ENCODE results near the gene MCC.
A peak's percentile ranks its signal among the peaks of the same experiment; 100 is the strongest.

Gene MCC

DNA sequence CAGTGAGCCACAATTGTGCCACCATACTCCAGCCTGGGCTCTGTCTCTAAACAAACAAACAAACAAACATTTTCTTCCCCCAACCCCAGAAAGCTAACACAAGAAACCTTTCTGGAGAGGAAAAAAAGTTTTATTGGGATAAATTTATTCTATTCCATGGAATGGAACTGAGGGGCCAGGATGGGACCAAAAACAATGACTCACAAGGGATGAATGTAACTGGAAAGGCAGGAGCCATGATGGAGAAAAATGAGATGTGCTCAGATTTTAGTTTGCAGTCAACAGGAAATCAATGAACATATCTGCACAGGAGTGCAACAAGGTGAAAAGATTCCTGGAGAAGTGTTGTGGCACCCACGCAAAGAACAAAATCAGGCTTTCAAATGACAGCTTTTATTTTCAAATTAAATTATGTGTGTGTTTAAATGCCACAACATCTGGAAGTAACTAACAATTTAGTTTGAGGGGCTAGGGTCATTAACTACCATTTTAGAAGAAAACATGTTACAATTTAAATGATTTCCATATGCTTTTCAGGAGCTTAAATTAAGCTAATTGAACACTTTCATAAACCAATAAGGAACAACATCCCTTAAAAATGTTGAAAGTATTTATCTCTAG is 262.0 kb downstream of the MCC start:
- CTCF ChIA-PET: no interaction called here
- Histone ChIP-seq H3K36me3 (ENCODE audit: control insufficient read depth in 2 of 2, insufficient read depth in 1 of 2, low read length in 2 of 2) (no peaks in the 10 kb centered on the region), H3K9me3 (ENCODE audit: control insufficient read depth, insufficient read depth, low read depth, low read length) (no peaks in the 10 kb centered on the region), H3K4me1 (ENCODE audit: control insufficient read depth, insufficient read depth, low read length) (peaks cover 6% of the 10 kb centered on the region), H3K4me3 (ENCODE audit: low read depth, low read length) (no peak overlapping the region), H3K27ac (ENCODE audit: extremely low read depth, low read depth, low read length) (no peak overlapping the region)
- no peak for TF ChIP-seq IKZF3 (tag by site-specific recombination; IDR thresholded peaks at IDR 0.05)
- no peak for TF ChIP-seq MEIS1 (CRISPR knock-in tag; IDR thresholded peaks at IDR 0.05; ENCODE audit: borderline replicate concordance)
- no peak for TF ChIP-seq MZF1 (tag by site-specific recombination; IDR thresholded peaks at IDR 0.05; ENCODE audit: borderline replicate concordance)
- no peak for TF ChIP-seq ZNF785 (tag by site-specific recombination; IDR thresholded peaks at IDR 0.05)
- no peak for TF ChIP-seq TRIM28 (IDR thresholded peaks at IDR 0.05; ENCODE audit: borderline replicate concordance, low read length)
- TF ChIP-seq, protein P1, sequence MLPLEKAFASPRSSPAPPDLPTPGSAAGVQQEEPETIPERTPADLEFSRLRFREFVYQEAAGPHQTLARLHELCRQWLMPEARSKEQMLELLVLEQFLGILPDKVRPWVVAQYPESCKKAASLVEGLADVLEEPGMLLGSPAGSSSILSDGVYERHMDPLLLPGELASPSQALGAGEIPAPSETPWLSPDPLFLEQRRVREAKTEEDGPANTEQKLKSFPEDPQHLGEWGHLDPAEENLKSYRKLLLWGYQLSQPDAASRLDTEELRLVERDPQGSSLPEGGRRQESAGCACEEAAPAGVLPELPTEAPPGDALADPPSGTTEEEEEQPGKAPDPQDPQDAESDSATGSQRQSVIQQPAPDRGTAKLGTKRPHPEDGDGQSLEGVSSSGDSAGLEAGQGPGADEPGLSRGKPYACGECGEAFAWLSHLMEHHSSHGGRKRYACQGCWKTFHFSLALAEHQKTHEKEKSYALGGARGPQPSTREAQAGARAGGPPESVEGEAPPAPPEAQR (tag by site-specific recombination; IDR thresholded peaks at IDR 0.05): no peak
- TF ChIP-seq ZNF621 (tag by site-specific recombination; IDR thresholded peaks at IDR 0.05): no peak
- no peak for TF ChIP-seq HOXC10 (CRISPR knock-in tag; IDR thresholded peaks at IDR 0.05)
- POLR2A ChIA-PET: no interaction called here

DNA sequence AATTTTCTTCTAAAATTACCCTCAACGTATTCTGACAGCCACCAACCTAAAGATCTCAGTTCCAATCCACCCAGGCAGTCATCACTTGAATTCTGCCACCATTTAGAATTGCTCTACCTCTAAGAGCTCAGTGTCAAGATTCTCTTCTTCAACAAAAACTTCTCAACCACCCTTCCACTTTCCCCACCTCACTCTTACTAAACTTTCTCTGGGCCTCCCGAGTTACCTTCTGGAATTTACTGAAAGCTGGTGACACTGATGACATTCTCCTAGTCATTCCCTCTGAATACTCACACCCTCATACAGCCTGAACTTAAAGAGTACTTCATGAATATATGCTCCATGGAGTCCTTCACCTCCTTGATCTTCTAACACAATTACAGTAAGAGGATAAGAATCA is 263.0 kb downstream of the MCC start:
- H3K36me3 ChIP-seq (ENCODE audit: control insufficient read depth in 2 of 2, insufficient read depth in 1 of 2, low read length in 2 of 2): no peaks in the 10 kb centered on the region

DNA sequence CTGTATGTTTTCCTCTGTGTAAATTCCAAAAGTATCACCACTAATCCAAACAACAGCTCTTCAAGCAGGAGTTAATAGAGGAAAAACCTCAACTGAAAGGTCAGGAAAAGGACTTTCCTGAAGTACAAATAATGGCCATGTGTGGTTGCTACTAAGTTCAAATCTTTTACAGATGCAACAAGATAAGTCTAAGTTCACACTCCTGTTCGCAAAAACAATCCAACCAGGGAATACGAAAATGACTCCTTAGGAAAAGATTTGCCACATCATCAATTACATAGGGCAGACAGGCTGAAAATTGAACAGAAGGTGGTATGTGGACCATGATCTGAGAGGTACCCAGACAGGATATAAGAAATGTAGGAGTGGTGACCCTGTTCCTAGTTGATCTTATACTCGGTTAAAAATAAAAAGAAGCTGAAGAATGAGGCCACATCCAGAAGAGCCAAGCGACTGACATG is 263.6 kb downstream of the MCC start:
- Histone ChIP-seq H3K36me3 (ENCODE audit: control insufficient read depth in 2 of 2, insufficient read depth in 1 of 2, low read length in 2 of 2) (no peaks in the 10 kb centered on the region), H3K9me3 (ENCODE audit: control insufficient read depth, insufficient read depth, low read depth, low read length) (no peaks in the 10 kb centered on the region), H3K4me3 (ENCODE audit: low read depth, low read length) (no peak overlapping the region), H3K27ac (ENCODE audit: extremely low read depth, low read depth, low read length) (no peak overlapping the region), H3K4me1 (ENCODE audit: control insufficient read depth, insufficient read depth, low read length) (no peaks in the 10 kb centered on the region; the same call in 1 of the 2 replicates)
- ChIA-PET POLR2A (no interaction called here), CTCF (interaction anchor here (1.0 kb wide), 1 partner anchor 286 kb away, joined by 4 read pairs; no protein-coding TSS in a partner anchor)
- TF ChIP-seq, protein P2, sequence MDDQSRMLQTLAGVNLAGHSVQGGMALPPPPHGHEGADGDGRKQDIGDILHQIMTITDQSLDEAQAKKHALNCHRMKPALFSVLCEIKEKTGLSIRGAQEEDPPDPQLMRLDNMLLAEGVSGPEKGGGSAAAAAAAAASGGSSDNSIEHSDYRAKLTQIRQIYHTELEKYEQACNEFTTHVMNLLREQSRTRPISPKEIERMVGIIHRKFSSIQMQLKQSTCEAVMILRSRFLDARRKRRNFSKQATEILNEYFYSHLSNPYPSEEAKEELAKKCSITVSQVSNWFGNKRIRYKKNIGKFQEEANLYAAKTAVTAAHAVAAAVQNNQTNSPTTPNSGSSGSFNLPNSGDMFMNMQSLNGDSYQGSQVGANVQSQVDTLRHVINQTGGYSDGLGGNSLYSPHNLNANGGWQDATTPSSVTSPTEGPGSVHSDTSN (CRISPR knock-in tag; IDR thresholded peaks at IDR 0.05): no peak
- TF ChIP-seq, protein P3, sequence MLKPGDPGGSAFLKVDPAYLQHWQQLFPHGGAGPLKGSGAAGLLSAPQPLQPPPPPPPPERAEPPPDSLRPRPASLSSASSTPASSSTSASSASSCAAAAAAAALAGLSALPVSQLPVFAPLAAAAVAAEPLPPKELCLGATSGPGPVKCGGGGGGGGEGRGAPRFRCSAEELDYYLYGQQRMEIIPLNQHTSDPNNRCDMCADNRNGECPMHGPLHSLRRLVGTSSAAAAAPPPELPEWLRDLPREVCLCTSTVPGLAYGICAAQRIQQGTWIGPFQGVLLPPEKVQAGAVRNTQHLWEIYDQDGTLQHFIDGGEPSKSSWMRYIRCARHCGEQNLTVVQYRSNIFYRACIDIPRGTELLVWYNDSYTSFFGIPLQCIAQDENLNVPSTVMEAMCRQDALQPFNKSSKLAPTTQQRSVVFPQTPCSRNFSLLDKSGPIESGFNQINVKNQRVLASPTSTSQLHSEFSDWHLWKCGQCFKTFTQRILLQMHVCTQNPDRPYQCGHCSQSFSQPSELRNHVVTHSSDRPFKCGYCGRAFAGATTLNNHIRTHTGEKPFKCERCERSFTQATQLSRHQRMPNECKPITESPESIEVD (tag by site-specific recombination; IDR thresholded peaks at IDR 0.05): peak; percentile 36; the same call in 1 of the 2 replicates

More for the DNA sequence above, 263.0 kb downstream of the MCC start:
- Histone ChIP-seq H3K4me1 (ENCODE audit: control insufficient read depth, insufficient read depth, low read length) (no peaks in the 10 kb centered on the region; the same call in 1 of the 2 replicates), H3K4me3 (ENCODE audit: low read depth, low read length) (no peak overlapping the region), H3K27ac (ENCODE audit: extremely low read depth, low read depth, low read length) (no peak overlapping the region), H3K9me3 (ENCODE audit: control insufficient read depth, insufficient read depth, low read depth, low read length) (no peaks in the 10 kb centered on the region)
- POLR2A ChIA-PET: no interaction called here
- CTCF ChIA-PET: interaction anchor here (1.0 kb wide), 1 partner anchor 286 kb away, joined by 4 read pairs; no protein-coding TSS in a partner anchor
- TF ChIP-seq OSR2 (tag by site-specific recombination; IDR thresholded peaks at IDR 0.05) (no peak), PRDM1 (tag by site-specific recombination; IDR thresholded peaks at IDR 0.05) (peak; percentile 93)
